AG20443 (cell line): ENCODE results near the gene PARP8.
"Not testable (repeated sequence)": the region's sequence is repeated elsewhere in the genome, so short reads cannot be mapped to it uniquely, and the experiment has no call there.

ENCODE experiments used
- DNase-seq: peaks from one replicate; pipeline ENCODE4 v3.0.0; 2012; ENCODE audit warnings: low spot score, mixed read lengths

The PARP8 gene

DNA sequence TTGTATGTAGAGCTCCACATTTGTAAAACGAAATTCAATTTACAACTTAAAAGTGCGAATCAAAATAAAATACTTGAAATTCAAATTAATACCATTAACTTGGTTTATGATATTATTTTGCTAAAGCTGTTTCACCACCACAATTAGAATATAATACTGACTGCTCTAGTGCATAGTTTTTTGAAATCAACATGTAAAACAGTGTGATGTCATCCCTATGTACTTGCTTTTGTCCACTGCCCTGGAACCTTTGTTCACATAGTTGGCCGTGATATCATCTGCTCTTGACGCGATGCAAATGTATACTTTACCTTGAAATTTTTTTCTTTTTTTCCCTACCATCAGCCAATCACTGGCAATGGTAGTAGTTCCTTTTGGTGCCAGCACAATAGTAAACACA, 125.4 kb downstream of the PARP8 start:
- no peak for DNase-seq

DNA sequence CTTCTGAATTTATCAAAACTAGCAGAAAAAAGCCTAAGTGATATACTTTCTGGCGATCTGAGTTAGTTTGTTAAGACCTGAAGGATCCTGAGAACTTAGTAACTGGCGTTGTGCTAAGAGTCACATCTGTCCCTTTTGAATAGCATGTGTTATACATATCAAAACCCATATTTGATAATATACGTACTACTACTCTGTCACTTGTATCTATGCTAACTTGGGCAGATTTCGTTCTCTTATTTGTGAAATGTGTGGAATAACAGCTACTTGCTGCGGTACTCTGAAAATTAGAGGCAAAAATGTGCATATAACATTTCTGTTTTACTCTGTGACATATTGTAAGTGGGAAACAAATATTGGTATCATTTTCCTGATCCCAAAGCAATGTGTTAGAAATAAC, 126.4 kb downstream of the PARP8 start:
- DNase-seq = no peak

DNA sequence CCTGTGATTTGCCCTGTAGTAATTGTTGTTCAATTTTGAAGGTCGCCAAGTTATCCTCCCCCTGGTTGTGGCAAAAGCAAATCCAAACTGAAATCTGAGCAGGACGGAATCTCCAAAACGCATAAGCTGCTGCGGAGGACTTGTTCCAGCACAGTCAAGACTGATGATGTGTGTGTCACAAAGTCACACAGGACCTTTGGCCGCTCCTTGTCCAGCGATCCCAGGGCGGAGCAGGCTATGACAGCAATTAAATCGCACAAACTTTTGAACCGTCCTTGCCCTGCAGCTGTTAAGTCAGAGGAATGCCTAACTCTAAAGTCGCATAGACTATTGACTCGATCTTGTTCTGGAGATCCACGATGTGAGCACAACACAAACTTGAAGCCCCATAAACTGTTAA, 128.4 kb downstream of the PARP8 start:
- no peak for DNase-seq

DNA sequence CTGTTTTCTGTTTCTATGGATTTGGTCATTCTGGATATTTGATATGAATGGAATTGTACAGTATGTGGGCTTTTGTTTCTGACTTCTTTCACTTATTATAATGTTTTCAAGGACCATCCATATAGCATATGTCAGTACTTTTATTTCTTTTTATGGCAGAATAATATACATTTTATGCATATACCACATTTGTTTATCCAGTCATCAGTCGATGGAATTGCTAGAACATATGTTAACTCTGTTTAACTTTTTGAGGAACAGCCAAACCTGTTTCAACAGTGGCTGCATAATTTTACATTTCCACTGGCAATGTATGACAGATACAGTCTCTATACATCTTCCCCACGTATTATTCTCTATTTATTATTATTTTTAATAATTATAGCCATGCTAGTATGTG, 131.6 kb downstream of the PARP8 start:
- DNase-seq = no peak

DNA sequence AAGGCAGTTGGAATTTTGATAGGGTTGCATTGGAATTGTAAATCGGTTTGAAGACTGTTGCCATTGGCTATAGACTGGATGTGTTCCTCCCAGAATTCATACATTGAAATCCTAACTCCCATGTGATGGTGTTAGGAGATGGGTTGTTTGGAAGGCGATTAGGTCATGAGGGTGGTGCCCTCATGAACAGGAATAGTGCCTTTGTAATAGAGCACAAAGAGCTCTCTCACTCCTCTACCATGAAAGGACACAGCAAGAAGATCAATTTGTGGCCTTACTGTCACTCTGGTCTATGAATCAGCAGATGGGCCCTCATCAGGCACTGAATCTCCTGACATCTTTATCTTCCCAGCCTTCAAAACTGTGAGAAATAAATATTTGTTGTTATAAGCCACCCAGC, 133.2 kb downstream of the PARP8 start:
- DNase-seq = no peak

DNA sequence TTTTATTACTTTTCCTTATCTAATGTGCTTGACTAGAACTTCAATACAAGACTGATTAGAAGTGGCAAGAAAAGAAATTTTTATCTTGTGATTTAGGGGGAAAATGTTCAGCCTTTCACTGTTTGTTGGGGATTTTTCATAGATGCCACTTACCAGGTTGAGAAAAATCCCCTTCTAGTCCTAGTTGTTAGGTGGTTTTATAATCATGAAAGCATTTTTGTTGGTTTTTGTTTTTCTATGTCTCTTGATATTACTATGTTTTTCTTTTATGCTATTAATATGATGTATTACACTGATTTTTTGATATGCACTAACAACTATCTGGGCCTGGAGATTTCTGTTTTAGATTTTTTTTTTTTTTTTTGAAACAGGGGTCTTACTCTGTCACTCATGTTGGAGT, 134.0 kb downstream of the PARP8 start:
- no peak for DNase-seq

DNA sequence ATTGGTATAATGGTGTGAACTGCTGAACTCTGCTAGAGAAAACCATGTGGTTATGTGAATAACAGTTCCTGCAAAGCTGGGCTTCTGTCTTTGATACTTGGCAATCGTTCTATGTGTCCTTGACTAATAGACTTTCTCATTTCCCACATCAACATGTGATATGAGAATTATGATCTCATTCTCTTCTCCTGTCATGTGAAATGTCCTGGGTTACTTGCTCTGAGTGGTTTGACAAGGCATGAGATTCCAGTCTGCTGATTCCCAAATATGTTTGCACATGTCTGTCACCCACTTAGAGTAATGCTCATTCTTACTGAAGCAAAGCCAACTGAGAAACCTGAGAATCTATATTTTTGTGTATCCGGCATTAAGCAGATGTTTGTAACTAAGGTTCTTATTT, 141.2 kb downstream of the PARP8 start:
- DNase-seq = no peak

DNA sequence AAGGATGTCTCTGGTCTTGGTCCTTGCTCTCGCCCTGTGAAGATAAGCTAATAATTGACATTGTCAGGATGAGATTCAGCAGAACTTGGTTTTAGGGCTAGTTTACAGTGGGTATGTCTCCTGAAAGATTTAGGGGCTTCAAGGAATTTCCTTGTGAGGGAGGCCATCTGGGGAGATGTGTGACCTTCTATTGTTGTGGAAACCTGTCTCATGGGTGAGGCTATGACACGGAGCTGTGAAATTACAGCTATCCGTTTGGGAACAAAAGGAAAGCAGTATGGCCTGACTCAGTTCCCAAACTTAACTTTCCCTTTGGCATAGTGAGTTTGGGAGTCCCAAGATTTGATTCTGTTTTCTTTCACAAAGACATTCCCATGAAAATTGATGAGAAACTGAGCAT, 142.0 kb downstream of the PARP8 start:
- DNase-seq = no peak

DNA sequence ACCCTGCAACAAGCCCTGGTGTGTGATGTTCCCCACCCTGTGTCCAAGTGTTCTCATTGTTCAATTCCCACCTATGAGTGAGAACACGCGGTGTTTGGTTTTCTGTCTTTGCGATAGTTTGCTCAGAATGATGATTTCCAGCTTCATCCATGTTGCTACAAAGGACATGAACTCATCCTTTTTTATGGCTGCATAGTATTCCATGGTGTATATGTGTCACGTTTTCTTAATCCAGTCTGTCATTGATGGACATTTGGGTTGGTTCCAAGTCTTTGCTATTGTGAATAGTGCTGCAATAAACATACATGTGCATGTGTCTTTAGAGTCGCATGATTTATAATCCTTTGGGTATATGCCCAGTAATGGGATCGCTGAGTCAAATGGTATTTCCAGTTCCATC, 145.3 kb downstream of the PARP8 start:
- not testable (repeated sequence) for DNase-seq

DNA sequence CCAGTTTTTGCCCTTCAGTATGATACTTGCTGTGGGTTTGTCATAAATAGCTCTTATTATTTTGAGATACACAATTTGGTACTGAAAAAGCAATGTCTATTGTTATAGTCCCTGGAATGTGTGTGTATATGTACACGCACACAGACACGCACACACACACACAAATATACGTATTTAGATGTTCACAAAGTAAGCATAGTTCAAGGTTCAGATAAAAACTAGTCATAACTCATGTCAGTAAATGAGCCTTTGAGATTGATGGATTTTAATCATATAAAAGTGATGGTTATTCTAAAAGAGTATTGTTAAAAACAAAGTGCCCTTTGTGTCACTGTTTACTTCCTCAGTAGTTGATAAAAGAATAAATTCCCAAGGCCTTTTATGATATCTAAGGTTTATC, 147.3 kb downstream of the PARP8 start:
- DNase-seq = no peak

DNA sequence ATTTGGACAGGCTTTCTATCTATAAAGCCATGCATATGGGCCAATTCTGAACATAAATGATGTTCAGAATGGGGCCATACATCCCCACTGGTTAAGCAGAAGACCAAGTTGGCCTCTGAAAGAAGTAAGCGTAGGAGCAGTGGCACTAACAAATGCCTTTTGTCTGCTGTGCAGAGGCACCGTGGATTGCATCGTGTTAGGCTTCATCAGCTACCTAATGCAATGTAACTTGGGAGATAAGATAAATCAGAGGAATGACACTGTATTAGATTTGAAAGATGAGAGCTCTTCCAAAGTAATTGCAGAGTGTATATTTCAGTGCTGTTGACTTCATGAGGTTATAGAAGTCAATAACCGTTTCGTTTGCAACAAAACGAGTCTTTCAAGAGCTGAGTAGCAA, 148.1 kb downstream of the PARP8 start:
- no peak for DNase-seq

DNA sequence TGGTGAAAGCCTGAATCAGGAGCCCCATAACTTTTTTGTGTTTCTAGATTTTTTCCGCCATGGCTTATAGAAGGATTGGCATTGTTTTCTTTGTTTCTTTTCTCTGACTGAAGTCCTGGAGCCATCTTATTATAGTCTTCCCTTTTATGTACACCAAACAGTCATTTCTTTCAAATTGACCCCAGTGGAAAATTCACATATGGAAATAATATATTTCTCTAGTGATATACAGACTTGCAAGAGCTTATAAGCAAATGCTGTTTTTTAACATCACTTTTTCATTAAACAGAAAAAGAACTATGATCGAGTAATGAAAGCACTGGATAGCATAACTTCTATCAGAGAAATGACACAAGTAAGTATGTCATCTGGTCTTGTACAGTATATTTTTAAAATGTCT, 155.6 kb downstream of the PARP8 start:
- no peak for DNase-seq

DNA sequence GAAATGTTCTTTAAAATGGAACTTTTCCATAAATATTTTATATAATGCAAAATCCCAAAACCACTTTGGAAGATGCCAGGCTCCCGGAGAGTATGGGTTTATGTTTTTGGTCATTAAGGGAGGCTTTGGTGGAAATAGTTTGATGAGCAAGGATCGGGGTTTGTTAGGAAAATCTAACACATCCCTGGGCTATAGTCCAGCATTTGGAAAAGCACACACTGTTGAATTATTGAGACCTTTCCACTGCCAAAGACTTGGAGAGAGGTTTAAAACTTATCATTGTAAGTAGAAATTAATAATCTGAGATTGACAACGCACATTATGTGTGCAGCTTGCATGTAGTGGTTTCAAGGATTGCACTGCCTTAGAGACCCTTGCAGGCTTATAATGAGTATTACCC, 156.3 kb downstream of the PARP8 start:
- DNase-seq = no peak

DNA sequence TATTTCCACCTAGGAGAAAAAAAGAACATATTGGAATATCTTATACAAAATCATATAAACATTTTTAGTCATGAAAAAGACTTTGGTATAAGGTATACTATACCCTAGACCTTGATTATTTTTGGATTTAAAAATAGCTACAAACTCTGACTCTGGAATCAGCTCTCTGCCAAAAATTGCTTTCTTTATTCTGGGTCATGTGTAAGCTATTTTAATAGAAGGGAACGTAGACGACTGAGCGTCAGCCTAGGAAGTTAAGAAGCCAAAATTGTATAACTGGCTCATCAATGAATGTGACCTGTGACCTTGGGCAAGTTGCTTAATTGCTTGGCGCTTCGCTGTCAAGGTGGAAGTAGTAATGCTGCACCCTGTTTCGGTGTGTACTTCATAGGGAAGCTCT, 157.1 kb downstream of the PARP8 start:
- no peak for DNase-seq

DNA sequence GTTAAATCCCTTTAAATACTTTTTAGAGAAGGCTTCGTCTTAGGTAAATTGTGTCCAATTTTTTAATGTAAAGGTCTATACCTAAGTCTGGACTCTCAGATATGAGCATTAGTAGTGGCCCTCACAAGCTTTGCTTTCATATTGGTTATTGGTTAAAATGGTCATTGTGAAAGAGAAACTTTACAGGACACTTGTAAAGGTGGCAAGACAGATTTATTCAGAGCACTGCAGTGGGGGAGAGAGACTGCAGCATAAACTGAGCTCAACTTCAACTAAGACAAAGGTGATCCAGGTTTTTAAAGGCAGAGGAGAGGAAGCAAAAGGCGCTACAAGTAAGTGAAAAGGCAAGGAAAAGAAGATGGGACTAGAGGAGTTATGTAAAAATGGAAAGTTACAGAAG, 157.7 kb downstream of the PARP8 start:
- DNase-seq = no peak

DNA sequence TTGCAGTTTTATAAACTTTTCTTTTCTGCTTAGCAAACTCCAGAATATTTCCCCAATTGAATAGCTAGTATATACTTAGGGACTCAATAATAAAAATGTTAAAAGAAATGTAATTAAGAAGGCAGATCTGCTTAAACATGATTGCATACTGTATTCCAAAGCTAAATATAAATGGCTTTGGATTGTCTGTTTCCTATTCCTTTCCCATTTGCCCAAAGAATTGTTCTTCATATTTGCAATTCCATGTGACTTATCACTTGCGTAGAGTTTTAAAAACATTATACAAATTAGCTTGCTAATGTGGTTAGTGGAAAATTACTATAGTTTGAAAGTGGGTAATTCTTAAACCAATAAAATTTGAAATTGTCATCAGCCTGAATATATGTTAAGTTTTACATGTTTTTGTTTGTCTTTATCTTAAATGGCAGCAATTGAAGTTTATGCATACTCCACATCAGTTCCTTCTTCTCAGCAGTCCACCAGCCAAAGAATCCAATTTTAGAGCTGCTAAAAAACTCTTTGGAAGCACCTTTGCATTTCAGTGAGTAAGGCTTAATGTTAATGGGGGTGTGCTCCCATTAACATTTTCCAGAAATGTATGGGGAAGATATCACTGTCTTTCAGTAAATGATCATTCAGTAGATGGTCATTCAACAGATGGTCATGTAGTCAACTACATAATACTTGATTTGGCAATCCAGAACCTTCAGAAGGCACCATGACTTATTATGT, 161.2 kb downstream of the PARP8 start:
- DNase-seq = no peak

DNA sequence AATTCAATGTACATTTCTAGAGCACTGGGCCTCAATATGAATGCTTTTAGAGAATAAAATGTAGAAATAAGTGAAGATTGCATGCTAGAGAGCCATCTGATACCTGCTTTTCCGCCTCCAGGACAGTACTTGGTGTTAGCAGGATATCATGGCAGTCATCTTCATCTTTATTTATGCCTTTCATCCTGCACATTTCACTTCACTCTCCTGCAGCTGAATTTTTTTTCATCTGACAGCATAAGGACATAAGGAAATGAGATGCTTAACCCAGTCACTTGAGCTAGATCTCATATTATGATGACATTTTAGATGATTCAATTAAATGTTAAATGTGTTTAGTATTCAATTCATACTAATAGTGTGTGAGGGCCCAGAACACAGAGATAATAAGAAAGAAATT, 162.6 kb downstream of the PARP8 start:
- no peak for DNase-seq

DNA sequence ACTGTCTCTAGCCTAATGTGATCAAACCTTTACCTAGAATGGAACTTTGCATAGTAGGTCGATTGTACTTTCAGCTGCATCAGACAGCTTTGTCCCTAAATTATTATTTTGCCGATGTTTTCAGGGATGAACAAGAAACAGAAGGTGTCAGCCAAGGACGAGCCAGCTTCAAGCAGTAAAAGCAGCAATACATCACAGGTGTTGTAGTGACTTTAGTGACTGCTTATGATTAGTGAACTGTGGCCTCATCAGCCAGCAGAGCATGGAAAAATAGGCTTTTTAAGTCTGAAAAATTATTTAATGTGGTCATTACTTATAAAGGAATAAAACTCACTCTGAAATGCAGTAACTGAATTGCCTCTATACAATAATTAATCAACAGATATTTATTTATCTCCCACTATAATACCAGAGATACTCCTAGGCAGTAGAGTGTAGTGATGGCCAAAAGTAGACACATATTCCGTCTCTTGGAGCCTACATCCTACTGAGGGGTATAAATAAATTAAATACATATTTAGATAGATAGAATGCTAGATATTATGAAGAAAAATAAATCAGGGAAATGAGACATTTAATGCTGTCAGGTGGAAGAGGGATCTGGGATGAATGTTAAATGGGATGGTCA, 166.3 kb downstream of the PARP8 start:
- DNase-seq = no peak

DNA sequence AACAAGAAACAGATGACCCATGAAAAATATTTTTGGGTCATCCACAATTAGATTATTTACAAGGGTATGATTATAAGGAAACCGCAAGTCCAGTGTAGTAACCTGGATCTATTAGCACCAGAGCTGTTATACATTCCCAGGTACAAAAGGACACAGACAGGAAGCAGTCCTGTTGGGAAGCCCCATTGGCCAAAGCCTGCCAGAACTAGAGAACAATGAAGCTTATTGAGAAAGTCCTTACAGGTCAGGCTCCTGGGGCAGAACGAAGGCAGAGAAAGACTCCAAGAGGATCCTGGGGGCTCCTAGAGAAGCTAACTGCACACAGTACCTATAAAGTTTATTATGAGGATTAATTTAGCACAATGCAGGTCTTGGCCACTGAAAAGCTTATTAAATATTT, 169.9 kb downstream of the PARP8 start:
- no peak for DNase-seq

DNA sequence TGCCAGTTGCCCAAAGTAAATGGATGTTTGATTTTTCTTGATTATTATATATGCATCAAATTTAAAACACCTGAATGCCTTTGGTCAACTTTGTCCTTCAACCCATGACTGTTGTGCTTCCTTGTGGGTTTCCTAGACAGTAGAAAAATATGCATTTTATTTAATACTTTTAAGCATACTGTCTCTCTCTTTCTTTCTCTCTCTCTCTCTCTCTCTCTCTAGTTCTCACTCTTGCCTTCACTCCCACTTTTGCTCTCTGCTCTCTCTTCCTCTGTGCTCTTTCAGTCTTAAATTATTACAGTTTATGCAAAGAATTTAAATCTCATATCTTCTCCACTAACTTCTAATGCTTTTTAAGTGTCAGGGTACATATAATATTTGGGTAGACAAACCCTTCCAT, 173.0 kb downstream of the PARP8 start:
- no peak for DNase-seq

DNA sequence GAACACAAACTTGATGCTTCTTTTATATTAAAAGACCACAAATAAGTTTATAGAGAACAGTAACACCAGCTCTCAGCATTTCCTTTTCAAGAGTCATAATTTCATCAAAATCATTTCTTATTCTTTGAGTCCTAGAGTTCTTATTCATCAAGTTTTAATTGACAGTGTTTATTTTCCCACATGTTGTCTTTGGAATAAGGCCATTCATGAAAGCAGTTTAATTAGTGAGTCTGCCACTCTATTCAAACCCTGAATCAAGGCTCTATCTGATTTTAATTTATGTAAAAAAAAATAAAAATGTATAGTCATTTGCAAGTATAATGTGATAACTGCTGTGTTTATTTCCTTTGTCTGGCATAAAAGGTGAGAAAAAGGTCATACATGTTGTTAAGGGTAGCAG, 176.7 kb downstream of the PARP8 start:
- no peak for DNase-seq

DNA sequence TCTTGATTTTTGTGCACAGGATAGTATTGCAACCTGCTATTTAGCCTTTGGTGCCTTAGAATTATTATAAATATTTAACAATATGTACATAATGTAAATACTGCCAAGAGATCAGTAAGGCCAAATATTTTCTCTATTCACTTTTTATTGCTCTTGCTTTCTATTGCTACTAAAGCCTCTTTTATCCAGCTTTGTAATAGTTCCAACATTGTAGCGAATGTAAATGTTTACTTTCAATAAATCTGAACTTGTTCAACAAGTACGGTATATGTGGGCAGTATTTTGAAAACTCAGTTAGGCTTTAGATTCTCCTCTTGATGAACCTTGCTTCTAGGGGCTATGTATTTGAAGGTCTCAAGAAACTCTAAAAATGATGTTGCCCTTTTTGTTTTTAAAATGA, 179.8 kb downstream of the PARP8 start:
- DNase-seq = no peak

DNA sequence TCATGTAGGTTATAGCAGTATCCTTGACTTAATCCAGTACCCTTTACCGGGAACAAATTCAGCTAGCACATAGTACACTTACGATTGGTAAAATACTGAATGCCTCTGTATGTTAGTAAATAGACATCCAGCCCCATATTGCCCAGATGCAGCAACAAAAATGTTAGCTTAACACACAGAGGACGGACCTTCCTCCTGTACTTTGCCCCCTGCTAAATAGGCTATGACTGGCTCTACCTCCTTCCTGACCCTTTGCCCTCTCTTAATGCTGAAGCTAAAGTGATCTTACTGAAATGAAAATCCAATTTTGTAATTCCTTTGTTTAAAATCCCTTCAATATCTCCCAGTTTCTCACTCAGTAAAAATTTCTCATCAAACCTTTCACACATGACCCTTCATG, 183.1 kb downstream of the PARP8 start:
- DNase-seq = no peak

DNA sequence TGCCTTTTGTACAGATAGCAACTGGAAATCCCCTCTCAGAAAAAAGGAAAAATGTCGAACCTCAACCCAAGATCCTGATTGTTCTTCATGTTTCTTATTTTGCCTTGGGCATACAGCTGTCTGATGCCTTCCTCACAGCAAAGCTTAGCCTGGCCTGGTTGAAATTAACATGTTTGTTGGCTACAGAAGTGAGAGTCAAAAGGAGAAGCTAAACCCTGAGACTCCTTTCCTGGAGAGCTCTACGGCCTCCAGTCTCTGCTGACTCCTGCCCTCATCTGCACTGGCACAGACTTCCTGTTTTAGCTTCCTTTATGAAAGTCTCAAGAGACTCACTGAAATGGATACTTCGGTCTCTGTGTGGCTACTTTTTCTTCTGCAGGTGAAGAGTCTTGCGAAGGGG, 186.7 kb downstream of the PARP8 start:
- no peak for DNase-seq
